ENCODE results near the gene MCOLN3.

MCOLN3 gene

DNA sequence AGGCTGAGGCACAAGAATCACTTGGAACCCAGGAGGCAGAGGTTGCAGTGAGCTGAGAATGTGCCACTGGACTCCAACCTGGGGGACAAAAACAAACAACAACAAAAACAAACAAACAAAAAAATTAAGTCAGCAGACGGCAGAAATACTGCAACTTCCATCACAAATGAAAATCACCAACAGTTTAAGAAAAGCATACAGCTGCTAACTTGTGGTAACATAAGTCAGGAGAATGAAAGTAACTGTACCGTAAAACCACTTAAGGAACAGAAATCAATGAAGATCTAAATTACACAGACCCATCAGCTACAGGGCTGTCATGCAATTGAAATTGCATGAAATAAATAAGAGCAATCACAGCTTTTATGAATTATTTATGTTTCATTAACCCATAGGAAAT is 76.3 kb downstream of the MCOLN3 start:
- Histone ChIP-seq H3K4me3 (ENCODE audit: low read depth, low read length, poor library complexity, severe bottlenecking) (no peak overlapping the region), H3K9me3 (ENCODE audit: low read length) (no peaks in the 10 kb centered on the region), H3K27me3 (ENCODE audit: insufficient read depth, low read length) (no peaks in the 10 kb centered on the region), H3K36me3 (ENCODE audit: insufficient read depth, low read length) (peaks cover 21% of the 10 kb centered on the region), H3K4me2 (ENCODE audit: low read length) (peak overlapping the region; percentile 39; the same call in 1 of the 2 replicates), H4K20me1 (ENCODE audit: insufficient read depth, low read length) (no peaks in the 10 kb centered on the region), H2AFZ (ENCODE audit: low read length) (no peak overlapping the region), H3K4me1 (ENCODE audit: insufficient read depth, low read length, severe bottlenecking) (peaks cover 43% of the 10 kb centered on the region), H3K9me2 (ENCODE audit: low read depth, low read length) (no peaks in the 10 kb centered on the region), H3F3A (ENCODE audit: insufficient read depth, low read length) (no peaks in the 10 kb centered on the region), H3K79me2 (ENCODE audit: insufficient read depth, low read length) (peaks cover 27% of the 10 kb centered on the region), H3K9ac (ENCODE audit: low read length) (no peak overlapping the region; the same call in 1 of the 2 replicates), H3K27ac (ENCODE audit: low read depth, low read length, poor library complexity, severe bottlenecking) (peak overlapping the region; percentile 47)
- TF ChIP-seq EZH2 (IDR thresholded peaks at IDR 0.05; ENCODE audit: borderline replicate concordance, low read length) = no peak
- TF ChIP-seq, protein P1, sequence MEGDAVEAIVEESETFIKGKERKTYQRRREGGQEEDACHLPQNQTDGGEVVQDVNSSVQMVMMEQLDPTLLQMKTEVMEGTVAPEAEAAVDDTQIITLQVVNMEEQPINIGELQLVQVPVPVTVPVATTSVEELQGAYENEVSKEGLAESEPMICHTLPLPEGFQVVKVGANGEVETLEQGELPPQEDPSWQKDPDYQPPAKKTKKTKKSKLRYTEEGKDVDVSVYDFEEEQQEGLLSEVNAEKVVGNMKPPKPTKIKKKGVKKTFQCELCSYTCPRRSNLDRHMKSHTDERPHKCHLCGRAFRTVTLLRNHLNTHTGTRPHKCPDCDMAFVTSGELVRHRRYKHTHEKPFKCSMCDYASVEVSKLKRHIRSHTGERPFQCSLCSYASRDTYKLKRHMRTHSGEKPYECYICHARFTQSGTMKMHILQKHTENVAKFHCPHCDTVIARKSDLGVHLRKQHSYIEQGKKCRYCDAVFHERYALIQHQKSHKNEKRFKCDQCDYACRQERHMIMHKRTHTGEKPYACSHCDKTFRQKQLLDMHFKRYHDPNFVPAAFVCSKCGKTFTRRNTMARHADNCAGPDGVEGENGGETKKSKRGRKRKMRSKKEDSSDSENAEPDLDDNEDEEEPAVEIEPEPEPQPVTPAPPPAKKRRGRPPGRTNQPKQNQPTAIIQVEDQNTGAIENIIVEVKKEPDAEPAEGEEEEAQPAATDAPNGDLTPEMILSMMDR (IDR thresholded peaks at IDR 0.05; ENCODE audit: low read length) = no peak

DNA sequence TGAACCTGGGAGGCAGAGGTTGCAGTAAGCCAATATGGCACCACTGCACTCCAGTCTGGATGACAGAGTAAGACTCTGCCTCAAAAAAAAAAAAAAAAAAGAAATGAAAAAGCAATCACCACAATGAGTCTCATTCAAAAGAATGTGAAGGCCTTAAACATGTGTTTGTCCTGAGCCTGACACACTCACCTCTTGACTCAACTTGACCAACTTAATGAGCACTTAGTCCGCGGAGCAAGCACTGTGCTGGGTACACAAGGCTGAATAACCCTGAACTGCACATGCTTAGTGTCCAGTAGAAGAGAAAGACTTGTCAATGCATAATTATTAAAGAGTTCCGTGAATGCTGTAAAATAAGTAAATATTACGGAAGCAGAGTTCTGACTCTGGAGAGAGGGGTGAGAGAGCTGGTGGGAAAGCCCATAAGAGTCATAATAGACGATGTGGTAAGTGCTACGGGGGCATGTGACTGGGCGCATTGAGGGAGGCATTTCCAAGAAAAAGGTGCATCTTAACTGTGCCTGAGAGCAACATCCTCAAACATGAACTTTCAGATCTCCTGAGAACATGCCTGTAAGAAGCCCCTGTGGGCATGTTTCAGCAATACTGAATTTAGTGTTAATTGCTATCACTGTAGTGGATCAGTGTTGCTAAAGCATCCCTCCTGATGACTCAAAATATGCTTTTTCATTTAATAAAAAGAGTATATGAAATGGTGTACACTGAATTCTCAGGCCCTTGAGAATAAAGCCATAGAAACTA is 78.6 kb downstream of the MCOLN3 start:
- Histone ChIP-seq H3K4me3 (ENCODE audit: low read depth, low read length, poor library complexity, severe bottlenecking) (no peak overlapping the region), H3K36me3 (ENCODE audit: insufficient read depth, low read length) (peaks cover 34% of the 10 kb centered on the region), H3K79me2 (ENCODE audit: insufficient read depth, low read length) (peaks cover 10% of the 10 kb centered on the region; the same call in 1 of the 2 replicates), H3K27ac (ENCODE audit: low read depth, low read length, poor library complexity, severe bottlenecking) (no peak overlapping the region), H3K4me2 (ENCODE audit: low read length) (no peak overlapping the region), H3K9ac (ENCODE audit: low read length) (no peak overlapping the region), H3K9me3 (ENCODE audit: low read length) (no peaks in the 10 kb centered on the region), H3K4me1 (ENCODE audit: insufficient read depth, low read length, severe bottlenecking) (peaks cover 31% of the 10 kb centered on the region), H3K9me2 (ENCODE audit: low read depth, low read length) (no peaks in the 10 kb centered on the region), H3K27me3 (ENCODE audit: insufficient read depth, low read length) (no peaks in the 10 kb centered on the region), H3F3A (ENCODE audit: insufficient read depth, low read length) (no peaks in the 10 kb centered on the region), H4K20me1 (ENCODE audit: insufficient read depth, low read length) (no peaks in the 10 kb centered on the region), H2AFZ (ENCODE audit: low read length) (no peak overlapping the region)
- TF ChIP-seq, protein P1 (IDR thresholded peaks at IDR 0.05; ENCODE audit: low read length) = no peak
- TF ChIP-seq EZH2 (IDR thresholded peaks at IDR 0.05; ENCODE audit: borderline replicate concordance, low read length) = no peak

DNA sequence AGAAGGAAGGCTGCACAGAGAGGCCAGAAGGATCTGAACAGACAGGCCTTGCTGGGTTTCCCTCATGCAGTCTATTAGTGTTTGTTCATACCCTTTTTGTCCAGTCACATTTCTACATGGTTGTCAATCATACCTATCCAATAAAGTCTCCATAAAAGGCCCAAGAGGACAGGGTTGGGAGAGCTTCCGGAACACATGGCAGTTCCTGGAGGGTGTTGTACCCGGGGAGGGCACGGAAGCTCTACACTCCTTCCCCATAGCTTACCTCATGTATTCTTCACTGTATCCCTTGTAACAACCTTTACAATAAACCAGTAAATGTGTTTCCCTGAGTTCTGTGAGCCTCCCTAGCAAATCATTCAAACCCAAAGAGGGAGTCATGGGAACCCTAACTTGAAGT is 79.4 kb downstream of the MCOLN3 start:
- H3K27me3 ChIP-seq (ENCODE audit: insufficient read depth, low read length) = no peaks in the 10 kb centered on the region
- no peaks in the 10 kb centered on the region for H3K9me3 ChIP-seq (ENCODE audit: low read length)
- peaks cover 40% of the 10 kb centered on the region for H3K36me3 ChIP-seq (ENCODE audit: insufficient read depth, low read length)
- H3K79me2 ChIP-seq (ENCODE audit: insufficient read depth, low read length) = peaks cover 10% of the 10 kb centered on the region; the same call in 1 of the 2 replicates
- H3F3A ChIP-seq (ENCODE audit: insufficient read depth, low read length) = no peaks in the 10 kb centered on the region
- H3K4me3 ChIP-seq (ENCODE audit: low read depth, low read length, poor library complexity, severe bottlenecking) = no peak overlapping the region
- H4K20me1 ChIP-seq (ENCODE audit: insufficient read depth, low read length) = no peaks in the 10 kb centered on the region
- no peak overlapping the region for H2AFZ ChIP-seq (ENCODE audit: low read length)
- H3K9me2 ChIP-seq (ENCODE audit: low read depth, low read length) = no peaks in the 10 kb centered on the region
- no peak overlapping the region for H3K9ac ChIP-seq (ENCODE audit: low read length)
- no peak for TF ChIP-seq EZH2 (IDR thresholded peaks at IDR 0.05; ENCODE audit: borderline replicate concordance, low read length)
- TF ChIP-seq, protein P1 (IDR thresholded peaks at IDR 0.05; ENCODE audit: low read length) = no peak
- H3K4me2 ChIP-seq (ENCODE audit: low read length) = no peak overlapping the region
- H3K27ac ChIP-seq (ENCODE audit: low read depth, low read length, poor library complexity, severe bottlenecking) = no peak overlapping the region
- peaks cover 23% of the 10 kb centered on the region for H3K4me1 ChIP-seq (ENCODE audit: insufficient read depth, low read length, severe bottlenecking)

Measured in OCI-LY1 (cell line).